Amygdala (tissue), 56 donors: Measurements from ENCODE around the gene UBAC2.
A peak's percentile ranks its signal among the peaks of the same experiment; 100 is the strongest.
"Not testable (repeated sequence)": the region's sequence is repeated elsewhere in the genome, so short reads cannot be mapped to it uniquely, and the experiment has no call there.

Experiments
- DNase-seq, 56 donors: peaks; one replicate each; lab custom pipeline; 2025; lab: John Stamatoyannopoulos, UW

Gene UBAC2

DNA sequence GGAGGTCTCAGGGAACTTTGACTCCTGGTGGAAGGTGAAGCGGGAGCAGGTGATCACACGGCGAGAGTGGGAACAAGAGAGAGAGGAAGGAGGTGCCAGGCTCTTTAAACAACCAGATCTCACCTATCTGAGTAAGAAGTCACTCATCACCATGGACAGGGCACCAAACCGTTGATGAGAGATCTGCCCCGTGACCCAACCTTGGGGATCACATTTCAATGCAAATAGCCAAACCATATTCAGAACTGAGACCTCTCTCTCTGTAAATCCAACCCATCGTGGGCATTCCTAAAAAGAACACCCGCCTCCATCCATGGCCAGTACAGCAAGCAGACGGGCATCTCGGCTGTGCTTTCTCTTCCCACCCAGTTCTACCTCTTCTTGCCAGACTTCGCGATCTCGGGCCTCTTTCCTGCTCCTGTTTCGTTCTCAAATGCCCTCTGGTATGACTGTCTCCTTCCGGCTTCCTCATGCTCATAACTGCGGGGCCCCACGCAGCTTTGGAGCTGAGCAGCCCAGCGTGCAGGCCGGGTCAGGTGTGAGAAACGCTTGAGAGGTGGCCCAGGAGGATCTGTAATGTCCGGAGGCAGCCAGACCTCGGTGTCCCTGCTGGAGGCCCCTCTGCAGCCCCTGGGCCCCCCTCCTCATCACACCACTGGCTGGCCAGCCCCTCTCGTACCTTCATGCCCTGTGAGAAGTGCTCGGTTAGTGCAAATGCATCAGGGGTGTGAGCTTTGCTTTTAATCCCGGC lies 203.5 kb downstream of the UBAC2 start:
- no peak for DNase-seq

DNA sequence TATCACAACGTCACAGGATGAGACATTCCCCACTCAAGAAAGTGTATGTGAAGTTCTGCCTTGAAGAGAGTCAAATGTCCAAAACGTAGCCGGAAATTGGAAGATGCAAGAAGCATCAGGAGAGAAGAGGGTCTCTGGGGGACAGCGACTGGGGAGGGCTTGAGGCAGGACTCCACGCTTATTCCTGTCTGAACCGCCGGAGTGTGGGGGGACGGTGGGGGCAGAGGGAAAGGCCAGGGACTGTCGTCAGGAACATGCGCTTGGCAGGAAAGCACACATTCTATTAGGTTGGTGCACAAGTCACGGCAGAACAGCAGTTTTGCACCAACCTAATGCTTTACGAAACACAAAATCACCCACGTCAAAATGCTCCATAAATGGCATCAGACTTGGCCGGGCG lies 205.3 kb downstream of the UBAC2 start:
- DNase-seq, result no peak

DNA sequence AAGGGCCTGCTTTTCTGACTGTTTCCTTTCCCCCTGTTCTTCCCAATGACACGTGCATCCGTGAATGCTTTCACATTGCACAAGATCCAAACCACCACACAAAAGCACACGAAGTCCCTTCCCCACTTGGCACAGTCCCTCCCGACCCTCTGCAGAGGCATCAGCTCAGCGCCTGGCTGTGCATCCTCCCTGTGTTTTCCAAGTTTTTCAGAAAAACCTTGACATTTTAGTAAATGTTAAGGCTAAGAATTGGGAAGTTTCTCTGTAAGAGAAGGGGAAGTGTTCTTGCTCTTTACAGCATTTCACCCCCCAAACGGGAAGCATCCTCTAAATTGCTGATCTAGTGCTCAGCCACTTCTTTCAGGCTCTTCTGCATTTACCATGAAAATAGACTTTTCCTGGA lies 206.1 kb downstream of the UBAC2 start:
- DNase-seq, result peak in 2 of 56 donors; percentile 3 to 9

DNA sequence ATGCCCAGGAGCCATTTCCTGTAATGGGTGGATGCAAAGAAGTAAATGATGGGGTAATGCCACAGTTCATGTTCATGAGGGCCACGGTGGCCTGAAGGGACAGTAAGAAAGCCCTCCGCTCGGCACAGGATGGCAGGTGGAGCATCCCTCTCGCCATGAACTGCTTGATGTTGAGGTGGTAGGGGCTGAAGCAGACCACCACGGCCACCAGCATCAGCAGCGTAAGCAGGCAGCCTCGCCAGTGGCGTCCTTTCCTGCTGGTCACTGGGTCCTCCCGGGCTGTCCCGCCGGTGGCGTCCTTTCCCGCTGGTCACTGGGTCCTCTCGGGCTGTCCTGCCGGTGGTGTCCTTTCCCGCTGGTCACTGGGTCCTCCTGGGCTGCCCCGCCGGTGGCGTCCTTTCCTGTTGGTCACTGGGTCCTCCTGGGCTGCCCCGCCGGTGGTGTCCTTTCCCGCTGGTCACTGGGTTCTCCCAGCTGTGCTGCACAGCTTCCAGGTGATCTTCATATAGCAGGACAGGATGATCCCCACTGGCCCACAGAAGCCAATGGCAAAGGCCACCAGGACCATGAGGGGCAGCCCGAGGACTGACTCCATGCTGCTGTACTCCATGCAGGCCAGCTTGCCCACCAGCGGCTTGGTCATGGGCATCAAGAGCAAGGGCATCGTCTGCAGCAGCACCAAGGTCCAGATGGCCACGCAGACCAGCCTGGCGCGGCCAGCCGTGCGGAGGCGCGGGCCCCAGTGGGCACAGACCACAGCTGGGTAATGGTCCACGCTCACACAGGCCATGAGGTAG lies 207.4 kb downstream of the UBAC2 start:
- no peak for DNase-seq

GRCh38 chr13:99408703-99409000 lies 208.0 kb downstream of the UBAC2 start:
- no peak for DNase-seq

GRCh38 chr13:99409461-99410083 lies 208.9 kb downstream of the UBAC2 start:
- not testable (repeated sequence) for DNase-seq

GRCh38 chr13:99410646-99411475 lies 210.2 kb downstream of the UBAC2 start:
- DNase-seq, result not testable (repeated sequence)

- no peak for DNase-seq
Measured at GRCh38 chr13:99412856-99413255, 212.2 kb downstream of the UBAC2 start.

GRCh38 chr13:99414048-99414995 lies 213.7 kb downstream of the UBAC2 start:
- DNase-seq, result no peak

GRCh38 chr13:99415014-99415650 lies 214.5 kb downstream of the UBAC2 start:
- no peak for DNase-seq

DNA sequence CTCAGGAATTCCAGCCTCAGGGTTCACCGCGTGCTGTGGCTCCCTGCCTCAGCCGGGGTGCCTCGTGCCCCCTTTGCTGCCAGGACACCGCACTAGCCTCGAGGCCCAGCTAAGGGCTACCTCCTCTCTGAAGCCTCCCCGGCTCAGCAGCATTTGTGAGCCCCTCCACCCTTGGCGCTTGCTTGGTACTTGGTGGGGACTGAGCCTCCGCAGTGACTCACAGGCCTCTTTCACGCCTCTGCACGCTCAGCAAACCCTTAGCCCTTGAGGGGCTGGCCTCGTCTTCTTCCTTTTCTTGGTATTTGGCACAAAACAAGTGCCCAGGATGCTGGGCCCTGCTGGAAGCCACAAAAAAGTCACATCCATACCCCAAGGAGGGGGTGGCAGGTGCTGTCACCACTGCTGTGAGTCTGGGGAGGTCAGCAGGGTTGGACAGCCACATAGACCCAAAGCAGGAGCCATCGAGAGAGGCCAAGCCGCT lies 215.2 kb downstream of the UBAC2 start:
- DNase-seq, result no peak

DNA sequence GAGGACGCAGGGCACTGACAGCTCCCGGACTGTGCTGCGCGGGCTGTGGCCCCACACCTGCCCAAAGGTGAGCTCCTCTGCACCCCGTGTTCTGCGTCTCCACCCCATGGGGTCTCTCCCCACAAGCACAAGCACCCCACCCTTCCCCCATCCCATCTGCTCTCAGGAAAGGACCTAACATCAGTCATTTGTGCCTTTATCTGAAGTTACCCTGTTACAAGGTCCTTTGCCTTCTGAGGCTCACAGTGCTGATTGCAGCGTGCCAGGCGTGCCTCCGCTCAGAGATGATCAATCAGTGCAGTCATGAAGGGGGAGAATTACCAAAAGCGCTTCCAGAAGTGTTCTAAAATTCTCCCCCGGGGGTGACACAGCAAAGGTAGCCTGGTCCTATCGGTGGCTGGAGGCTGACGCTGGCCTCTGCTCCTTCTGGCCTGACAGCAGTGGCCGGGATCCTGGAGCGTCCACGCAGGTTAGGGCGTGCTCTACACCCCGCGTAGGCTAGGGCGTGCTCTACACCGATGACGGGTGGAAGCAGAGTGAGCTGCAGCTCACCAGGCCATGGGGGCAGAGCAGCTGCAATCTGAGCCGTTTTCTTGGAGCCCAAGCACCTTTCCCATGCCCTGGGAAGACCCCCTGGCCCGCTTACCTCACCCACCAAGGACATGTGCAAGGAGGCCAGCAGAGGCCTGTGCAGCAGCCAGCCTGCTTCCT lies 215.9 kb downstream of the UBAC2 start:
- no peak for DNase-seq

- no peak for DNase-seq
Measured at GRCh38 chr13:99417201-99418102, 216.8 kb downstream of the UBAC2 start.

- no peak for DNase-seq
Measured at GRCh38 chr13:99418103-99418842, 217.6 kb downstream of the UBAC2 start.

- no peak for DNase-seq
Measured at GRCh38 chr13:99418843-99419140, 218.1 kb downstream of the UBAC2 start.

DNA sequence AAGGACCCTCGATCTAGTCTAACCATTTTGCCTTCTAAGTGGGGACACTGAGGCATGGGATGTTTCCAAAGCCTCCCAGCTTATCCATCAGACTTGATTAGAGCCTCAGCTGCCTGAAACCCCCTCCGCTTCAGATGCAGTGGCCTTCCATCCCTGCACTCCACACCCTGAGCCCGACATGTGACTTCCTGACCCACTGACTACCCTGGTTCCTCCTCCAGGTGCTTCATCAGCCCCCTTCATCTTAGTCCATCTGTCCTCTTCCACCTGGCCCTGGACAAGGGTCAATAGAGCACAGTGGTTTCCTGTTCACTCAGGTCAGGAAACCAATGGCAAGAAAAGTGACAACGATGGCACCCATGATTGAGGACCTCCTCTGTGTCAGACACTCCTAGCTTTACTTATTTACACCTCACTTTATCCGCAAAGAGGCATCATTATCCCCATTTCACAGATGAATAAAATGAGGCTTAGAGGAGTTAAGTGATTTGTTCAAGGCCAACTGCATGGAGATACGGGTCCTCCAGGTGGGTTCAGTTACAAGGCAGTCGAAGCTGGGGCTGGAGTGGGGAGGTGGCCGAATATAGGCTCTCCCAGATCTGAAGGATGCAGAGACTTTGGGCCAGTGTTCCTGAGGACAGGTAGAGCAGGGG lies 219.1 kb downstream of the UBAC2 start:
- no peak for DNase-seq
